Suprapubic skin (tissue), 4 donors: ENCODE measurements around the gene CEP63. TPM values are rescaled to one million over a fixed set of nuclear protein-coding genes. Genes with fewer than 3 reads are reported as not detected.
"Not testable (repeated sequence)": the region's sequence is repeated elsewhere in the genome, so short reads cannot be mapped to it uniquely, and the experiment has no call there.

ENCODE experiments used
- DNase-seq, 2 donors: peaks; one replicate each; pipeline ENCODE4 v3.0.0-alpha.2; 2019; ENCODE audit warnings: low spot score in 2 of 2
- H3K27ac ChIP-seq: fragments of 200-600 bp; sonication (generic); one replicate; pipeline ENCODE4 v1.5.1; 2019
- H3K27me3 ChIP-seq: fragments of 200-600 bp; sonication (generic); one replicate; pipeline ENCODE4 v1.5.1; 2019
- H3K36me3 ChIP-seq: fragments of 200-600 bp; sonication (generic); one replicate; pipeline ENCODE4 v1.5.1; 2019
- H3K4me1 ChIP-seq: fragments of 200-600 bp; sonication (generic); one replicate; pipeline ENCODE4 v1.5.1; 2019
- H3K4me3 ChIP-seq: fragments of 200-600 bp; sonication (generic); one replicate; pipeline ENCODE4 v1.5.1; 2019; ENCODE audit warnings: mild to moderate bottlenecking
- H3K9me3 ChIP-seq: fragments of 200-600 bp; sonication (generic); one replicate; pipeline ENCODE4 v1.5.1; 2019
- EP300 ChIP-seq: sonication (generic); formaldehyde crosslinking; IDR thresholded peaks from one replicate; pipeline ENCODE4 v1.6.1; 2017; ENCODE audit warnings: antibody characterized with exemption
- POLR2A ChIP-seq, 2 donors: fragments of 450-650 bp; IDR thresholded peaks; one replicate each; pipeline ENCODE4 v1.6.1; 2017; ENCODE audit warnings: antibody characterized with exemption in 2 of 2, mild to moderate bottlenecking in 2 of 2, moderate library complexity in 2 of 2
- POLR2AphosphoS5 ChIP-seq, 3 donors: sonication (generic); formaldehyde crosslinking; IDR thresholded peaks; one replicate each; pipeline ENCODE4 v1.6.1; 2017; ENCODE audit warnings: antibody characterized with exemption in 3 of 3
- WGBS: methylation state at CpG from one replicate; pipeline ENCODE4 v1.1.5; 2018; 5-methylcytosine and 5-hydroxymethylcytosine counted together
- total RNA-seq, 4 donors: library from RNA; depleted of rRNA; stranded (reverse); fragments of >200 nt; gene quantifications; one replicate each; pipeline ENCODE4 v1.1.0, GENCODE V29; 2016
- TF ChIP-seq, protein P1 (sequence below), 2 donors: fragments of 200-600 bp in 1 of 2; fragments of 450-650 bp in 1 of 2; sonication (generic) in 1 of 2; IDR thresholded peaks; one replicate each; pipeline ENCODE4 v1.5.1; 2016 to 2019; ENCODE audit warnings: antibody characterized with exemption in 2 of 2, mild to moderate bottlenecking in 1 of 2, moderate library complexity in 1 of 2

The CEP63 gene
- total RNA-seq, 4 donors from 2014 or later, result 14.1 to 20.8 (median 16.5) TPM

DNA sequence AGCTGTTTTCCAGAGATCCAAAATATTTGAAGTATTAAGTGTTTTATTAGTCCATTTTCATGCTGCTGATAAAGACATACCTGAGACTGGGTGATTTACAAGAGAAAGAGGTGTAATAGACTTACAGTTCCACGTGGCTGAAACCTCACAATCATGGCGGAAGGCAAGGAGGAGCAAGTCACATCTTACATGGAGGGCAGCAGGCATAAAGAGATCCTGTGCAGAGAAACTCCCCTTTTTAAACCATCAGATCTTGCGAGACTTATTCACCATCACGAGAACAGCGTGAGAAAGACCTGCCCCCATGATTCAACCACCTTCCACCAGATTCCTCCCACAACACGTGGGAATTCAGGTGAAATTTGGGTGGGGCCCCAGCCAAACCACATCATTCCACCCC, 82.9 kb downstream of the CEP63 start:
- Histone ChIP-seq H3K27ac (no peak overlapping the region), H3K4me1 (no peaks in the 10 kb centered on the region), H3K4me3 (no peak overlapping the region), H3K27me3 (no peaks in the 10 kb centered on the region), H3K36me3 (no peaks in the 10 kb centered on the region), H3K9me3 (peaks cover 11% of the 10 kb centered on the region)
- no peak for DNase-seq
- TF ChIP-seq, protein P1, sequence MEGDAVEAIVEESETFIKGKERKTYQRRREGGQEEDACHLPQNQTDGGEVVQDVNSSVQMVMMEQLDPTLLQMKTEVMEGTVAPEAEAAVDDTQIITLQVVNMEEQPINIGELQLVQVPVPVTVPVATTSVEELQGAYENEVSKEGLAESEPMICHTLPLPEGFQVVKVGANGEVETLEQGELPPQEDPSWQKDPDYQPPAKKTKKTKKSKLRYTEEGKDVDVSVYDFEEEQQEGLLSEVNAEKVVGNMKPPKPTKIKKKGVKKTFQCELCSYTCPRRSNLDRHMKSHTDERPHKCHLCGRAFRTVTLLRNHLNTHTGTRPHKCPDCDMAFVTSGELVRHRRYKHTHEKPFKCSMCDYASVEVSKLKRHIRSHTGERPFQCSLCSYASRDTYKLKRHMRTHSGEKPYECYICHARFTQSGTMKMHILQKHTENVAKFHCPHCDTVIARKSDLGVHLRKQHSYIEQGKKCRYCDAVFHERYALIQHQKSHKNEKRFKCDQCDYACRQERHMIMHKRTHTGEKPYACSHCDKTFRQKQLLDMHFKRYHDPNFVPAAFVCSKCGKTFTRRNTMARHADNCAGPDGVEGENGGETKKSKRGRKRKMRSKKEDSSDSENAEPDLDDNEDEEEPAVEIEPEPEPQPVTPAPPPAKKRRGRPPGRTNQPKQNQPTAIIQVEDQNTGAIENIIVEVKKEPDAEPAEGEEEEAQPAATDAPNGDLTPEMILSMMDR (IDR thresholded peaks at IDR 0.05), result no peak
- TF ChIP-seq POLR2A (IDR thresholded peaks at IDR 0.05) (no peak), EP300 (no peak), POLR2AphosphoS5 (IDR thresholded peaks at IDR 0.05) (no peak)
- WGBS, result 80% methylated on average over 6 of the region's 6 CpGs

DNA sequence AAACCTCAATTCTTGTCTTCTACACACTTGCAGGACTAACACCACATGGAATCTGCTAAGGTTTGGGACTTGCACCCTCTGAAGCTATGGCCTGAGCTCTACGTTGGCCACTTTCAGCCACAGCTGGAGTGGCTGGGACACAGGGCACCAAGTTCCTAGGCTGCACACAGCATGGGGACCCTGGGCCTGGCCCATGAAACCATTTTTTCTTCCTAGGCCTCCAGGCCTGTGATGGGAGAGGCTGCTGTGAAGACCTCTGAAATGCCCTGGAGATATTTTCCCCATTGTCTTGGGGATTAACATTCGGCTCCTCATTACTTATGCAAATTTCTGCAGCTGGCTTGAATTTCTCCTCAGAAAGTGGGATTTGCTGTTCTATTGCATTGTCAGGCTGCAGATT, 84.0 kb downstream of the CEP63 start:
- not testable (repeated sequence) for H3K27me3 ChIP-seq, H3K36me3 ChIP-seq, DNase-seq, H3K4me1 ChIP-seq, H3K27ac ChIP-seq, H3K4me3 ChIP-seq
- peaks cover 11% of the 10 kb centered on the region for H3K9me3 ChIP-seq
- 97% methylated on average over 2 of the region's 2 CpGs for WGBS

DNA sequence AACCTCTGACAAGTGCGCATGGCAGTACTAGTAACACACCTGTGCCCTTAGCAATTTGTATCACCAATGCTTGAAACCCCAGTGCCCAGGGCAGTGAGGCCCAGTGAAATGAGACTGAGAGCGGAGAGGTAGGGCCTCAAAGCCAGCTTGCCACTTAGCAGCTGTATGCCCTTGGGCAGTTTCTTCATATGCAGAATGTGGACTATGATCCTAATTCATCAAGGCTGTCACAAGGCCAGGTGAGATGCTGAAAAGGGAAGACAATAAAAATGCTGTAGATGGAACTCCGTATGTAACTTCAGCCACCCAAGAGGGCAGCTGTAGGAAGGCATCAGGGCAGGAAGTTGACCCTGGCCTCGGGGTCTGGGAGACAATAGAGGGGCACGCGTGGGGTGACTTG, 90.6 kb downstream of the CEP63 start:
- no peaks in the 10 kb centered on the region for H3K36me3 ChIP-seq
- 56% methylated on average over 6 of the region's 6 CpGs for WGBS
- H3K4me1 ChIP-seq, result no peaks in the 10 kb centered on the region
- TF ChIP-seq POLR2A (IDR thresholded peaks at IDR 0.05), result no peak
- no peak for TF ChIP-seq POLR2AphosphoS5 (IDR thresholded peaks at IDR 0.05)
- TF ChIP-seq, protein P1 (IDR thresholded peaks at IDR 0.05), result no peak
- no peak for TF ChIP-seq EP300
- no peak for DNase-seq
- no peaks in the 10 kb centered on the region for H3K27me3 ChIP-seq
- no peak overlapping the region for H3K4me3 ChIP-seq
- H3K27ac ChIP-seq, result no peak overlapping the region
- peaks cover 6% of the 10 kb centered on the region for H3K9me3 ChIP-seq

DNA sequence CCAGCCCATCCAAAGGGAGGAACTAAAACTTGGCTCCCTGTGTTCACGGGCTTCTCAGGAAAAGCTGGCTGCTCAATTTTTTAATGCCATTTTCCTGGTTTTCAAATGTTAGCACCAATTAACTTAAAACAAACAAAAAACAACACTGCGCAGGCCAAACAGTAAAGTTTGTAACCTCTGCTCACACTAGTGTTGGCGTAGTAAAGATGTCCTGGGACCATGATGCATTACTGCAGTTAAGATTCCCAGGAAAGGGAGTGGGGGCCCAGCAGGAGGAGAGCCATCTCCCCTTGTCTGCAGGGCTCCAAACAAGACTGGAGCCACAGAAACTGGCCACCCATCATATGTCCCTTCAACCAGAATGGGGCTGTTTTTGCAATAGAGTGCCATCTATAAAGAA, 91.0 kb downstream of the CEP63 start:
- Histone ChIP-seq H3K27me3 (no peaks in the 10 kb centered on the region), H3K4me1 (no peaks in the 10 kb centered on the region), H3K27ac (no peak overlapping the region), H3K36me3 (no peaks in the 10 kb centered on the region), H3K9me3 (peaks cover 6% of the 10 kb centered on the region), H3K4me3 (no peak overlapping the region)
- WGBS, result 78% methylated on average over 3 of the region's 3 CpGs
- DNase-seq, result no peak
- TF ChIP-seq EP300 (no peak), POLR2A (IDR thresholded peaks at IDR 0.05) (no peak), POLR2AphosphoS5 (IDR thresholded peaks at IDR 0.05) (no peak)
- TF ChIP-seq, protein P1 (IDR thresholded peaks at IDR 0.05), result no peak

DNA sequence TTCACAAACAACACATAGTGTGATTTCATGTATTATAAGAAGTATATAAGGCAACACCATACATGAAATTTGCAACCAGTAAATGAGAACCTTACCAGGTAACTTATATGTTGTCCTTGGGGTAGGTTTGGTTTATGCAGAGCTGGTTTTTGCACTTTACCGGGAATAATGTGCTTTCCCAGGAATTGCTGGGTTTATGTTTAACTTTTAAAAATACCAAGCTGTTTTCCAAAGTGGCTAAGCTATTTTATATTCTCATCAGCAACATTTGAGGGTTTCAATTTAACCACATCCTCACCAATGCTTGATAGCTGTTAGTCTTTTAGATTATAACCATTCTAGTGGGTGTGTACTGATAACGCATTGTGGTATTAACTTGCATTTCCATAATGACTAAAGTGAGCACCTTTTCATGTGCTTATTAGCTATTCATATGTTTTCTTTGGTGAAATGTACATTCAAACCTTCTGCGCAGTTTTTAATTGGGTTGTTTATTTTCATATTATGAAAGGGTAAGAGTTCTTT, 93.3 kb downstream of the CEP63 start:
- 91% methylated on average over 3 of the region's 3 CpGs for WGBS
- DNase-seq, result no peak
- TF ChIP-seq EP300, result no peak
- TF ChIP-seq POLR2AphosphoS5 (IDR thresholded peaks at IDR 0.05), result no peak
- no peak for TF ChIP-seq POLR2A (IDR thresholded peaks at IDR 0.05)
- TF ChIP-seq, protein P1 (IDR thresholded peaks at IDR 0.05), result no peak
- Histone ChIP-seq H3K36me3 (no peaks in the 10 kb centered on the region), H3K9me3 (no peaks in the 10 kb centered on the region), H3K4me3 (no peak overlapping the region), H3K4me1 (no peaks in the 10 kb centered on the region), H3K27me3 (no peaks in the 10 kb centered on the region), H3K27ac (no peak overlapping the region)

DNA sequence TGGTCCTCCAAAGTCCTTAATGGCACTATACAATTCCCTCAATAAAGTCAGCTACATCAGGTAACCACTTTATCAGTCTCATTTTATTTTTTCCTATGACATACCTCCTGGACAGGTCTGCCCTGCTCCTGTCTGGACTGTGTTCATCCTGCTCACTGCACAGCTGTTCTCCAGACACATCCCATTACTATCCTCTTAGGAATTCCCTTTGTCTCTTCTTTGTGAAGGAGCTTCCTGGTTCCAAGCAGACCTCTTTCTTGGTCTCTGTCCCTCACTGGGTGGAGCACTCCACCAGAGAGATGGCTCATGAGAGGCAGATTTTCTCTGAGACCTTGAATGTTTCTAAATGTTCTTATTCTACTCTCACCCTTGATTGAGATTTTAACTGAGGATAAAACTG, 104.9 kb downstream of the CEP63 start:
- TF ChIP-seq EP300, result no peak
- TF ChIP-seq POLR2A (IDR thresholded peaks at IDR 0.05), result no peak
- no peak for TF ChIP-seq POLR2AphosphoS5 (IDR thresholded peaks at IDR 0.05)
- TF ChIP-seq, protein P1 (IDR thresholded peaks at IDR 0.05), result no peak
- Histone ChIP-seq H3K4me3 (no peak overlapping the region), H3K9me3 (no peaks in the 10 kb centered on the region), H3K27me3 (no peaks in the 10 kb centered on the region), H3K4me1 (no peaks in the 10 kb centered on the region), H3K27ac (no peak overlapping the region), H3K36me3 (no peaks in the 10 kb centered on the region)
- no peak for DNase-seq
